Measurements from ENCODE around the gene PMEL. TPM values are rescaled to one million over a fixed set of nuclear protein-coding genes. Genes with fewer than 3 reads are reported as not detected.

PMEL gene
- total and polyA plus RNA-seq, 2 of the 4 experiments (the other 2 are of a cell fraction): 1.4 to 5.8 TPM

DNA sequence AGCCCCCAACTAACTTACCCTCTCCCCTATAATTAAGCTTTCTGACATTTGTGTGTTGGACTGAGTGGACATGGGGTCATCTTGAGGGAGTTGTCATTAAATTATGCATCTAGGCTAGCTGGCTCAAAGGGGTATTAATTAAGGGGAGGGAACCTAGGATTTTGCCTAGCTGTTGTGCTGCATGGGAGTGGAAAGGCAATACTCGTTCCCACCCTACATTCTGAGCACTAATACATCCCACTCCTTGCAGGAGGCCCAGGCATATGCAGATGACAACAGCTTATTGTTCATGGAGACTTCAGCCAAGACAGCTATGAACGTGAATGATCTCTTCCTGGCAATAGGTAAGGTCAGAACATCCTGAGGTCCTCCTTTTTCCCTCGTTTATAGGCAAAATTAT is 25.3 kb upstream of the PMEL start:
- ATAC-seq (ENCODE audit: low read depth) (no peak), DNase-seq (no peak)
- Histone ChIP-seq H3K4me2 (ENCODE audit: low read depth, low read length) (no peak overlapping the region), H2AFZ (replicated peaks; ENCODE audit: low read length, poor library complexity) (no peak overlapping the region), H3K79me1 (ENCODE audit: low read depth in 1 of 2, low read length in 2 of 2) (peaks cover 3 to 10% of the 10 kb centered on the region in 2 experiments; a peak in 2 of 4 replicates), H2BK20ac (ENCODE audit: low read depth, low read length) (no peak overlapping the region), H3K4me1 (ENCODE audit: control insufficient read depth, insufficient read depth, low read length) (no peaks in the 10 kb centered on the region), H3K14ac (replicated peaks; ENCODE audit: low read depth, low read length) (no peak overlapping the region), H3K27me3 (ENCODE audit: control insufficient read depth, insufficient read depth, low read length) (no peaks in the 10 kb centered on the region), H3K4ac (ENCODE audit: low read depth, low read length) (no peak overlapping the region), H2BK15ac (ENCODE audit: low read depth, low read length) (no peak overlapping the region), H4K8ac (ENCODE audit: low read depth in 2 of 2, low read length in 2 of 2) (no peak overlapping the region), H2AK9ac (replicated peaks; ENCODE audit: low read depth, low read length, poor library complexity) (no peak overlapping the region), H2BK5ac (ENCODE audit: low read depth, low read length, poor library complexity, severe bottlenecking) (no peak overlapping the region), H3K23ac (ENCODE audit: low read depth, low read length) (no peak overlapping the region), H2AK5ac (ENCODE audit: low read depth, low read length) (no peak overlapping the region), H4K5ac (ENCODE audit: low read depth, low read length) (no peak overlapping the region), H3K9me3 (ENCODE audit: control insufficient read depth, insufficient read depth, low read length) (no peaks in the 10 kb centered on the region), H3K36me3 (ENCODE audit: control insufficient read depth, insufficient read depth, low read length) (peaks cover 50% of the 10 kb centered on the region), H3K18ac (ENCODE audit: low read depth, low read length) (no peak overlapping the region), H2BK120ac (ENCODE audit: low read depth, low read length) (no peak overlapping the region), H3K56ac (ENCODE audit: extremely low read depth, insufficient read depth, low read length) (no peak overlapping the region), H4K91ac (ENCODE audit: insufficient read depth, low read depth, low read length) (no peak overlapping the region), H4K20me1 (ENCODE audit: insufficient read depth, low read length) (no peaks in the 10 kb centered on the region; the same call in 1 of the 2 replicates), H3K4me3 (ENCODE audit: insufficient read depth, low read depth, low read length) (no peak overlapping the region), H3K27ac (ENCODE audit: insufficient read depth, low read length) (no peak overlapping the region), H3K9me1 (ENCODE audit: insufficient read depth, low read length) (0 out of 2 replicates have a peak, but pooled peaks cover 4% of the 10 kb centered on the region), H3K9ac (ENCODE audit: low read depth, low read length) (no peak overlapping the region)
- no TSS peak for BruUV-seq (replicated peaks)
- ChIA-PET CTCF (interaction anchor here (1.8 kb wide), 1 partner anchor 253 kb away, joined by 4 read pairs; no protein-coding TSS in a partner anchor), POLR2A (ENCODE audit: unreplicated experiment) (no interaction called here)
- in situ Hi-C loops (cut with MboI; ENCODE audit: low sequenced_read_pairs) (no loop called here), dilution Hi-C loops (cut with HindIII; ENCODE audit: low sequenced_read_pairs, unreplicated experiment) (no loop called here), intact Hi-C loops (cut with micrococcal nuclease) (loop anchor here (10.0 kb wide), 1 partner anchor 114 kb away; the partner anchor contains the start of gene PA2G4)
- WGBS, 2 experiments (ENCODE audit: extremely low coverage in 2 of 2, insufficient read length in 1 of 2): no CpG with 5 or more reads among the region's 3 CpGs
- TF ChIP-seq BHLHE40 (IDR thresholded peaks at IDR 0.05; ENCODE audit: low read depth, low read length): no peak
- no peak for TF ChIP-seq USF2 (IDR thresholded peaks at IDR 0.05; ENCODE audit: low read depth, low read length)
- TF ChIP-seq RAD21 (IDR thresholded peaks at IDR 0.05; ENCODE audit: low read length): no peak
- TF ChIP-seq SMC3 (IDR thresholded peaks at IDR 0.05; ENCODE audit: low read depth, low read length): no peak
- TF ChIP-seq, protein P1, sequence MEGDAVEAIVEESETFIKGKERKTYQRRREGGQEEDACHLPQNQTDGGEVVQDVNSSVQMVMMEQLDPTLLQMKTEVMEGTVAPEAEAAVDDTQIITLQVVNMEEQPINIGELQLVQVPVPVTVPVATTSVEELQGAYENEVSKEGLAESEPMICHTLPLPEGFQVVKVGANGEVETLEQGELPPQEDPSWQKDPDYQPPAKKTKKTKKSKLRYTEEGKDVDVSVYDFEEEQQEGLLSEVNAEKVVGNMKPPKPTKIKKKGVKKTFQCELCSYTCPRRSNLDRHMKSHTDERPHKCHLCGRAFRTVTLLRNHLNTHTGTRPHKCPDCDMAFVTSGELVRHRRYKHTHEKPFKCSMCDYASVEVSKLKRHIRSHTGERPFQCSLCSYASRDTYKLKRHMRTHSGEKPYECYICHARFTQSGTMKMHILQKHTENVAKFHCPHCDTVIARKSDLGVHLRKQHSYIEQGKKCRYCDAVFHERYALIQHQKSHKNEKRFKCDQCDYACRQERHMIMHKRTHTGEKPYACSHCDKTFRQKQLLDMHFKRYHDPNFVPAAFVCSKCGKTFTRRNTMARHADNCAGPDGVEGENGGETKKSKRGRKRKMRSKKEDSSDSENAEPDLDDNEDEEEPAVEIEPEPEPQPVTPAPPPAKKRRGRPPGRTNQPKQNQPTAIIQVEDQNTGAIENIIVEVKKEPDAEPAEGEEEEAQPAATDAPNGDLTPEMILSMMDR (conservative IDR thresholded peaks at IDR 0.05; ENCODE audit: low read depth, low read length): no peak
- no peak for TF ChIP-seq ELK1 (IDR thresholded peaks at IDR 0.05; ENCODE audit: borderline replicate concordance, low read depth, low read length)
- no peak for TF ChIP-seq MAZ (IDR thresholded peaks at IDR 0.05; ENCODE audit: borderline replicate concordance, low read depth, low read length)
- no peak for TF ChIP-seq RFX5 (IDR thresholded peaks at IDR 0.05; ENCODE audit: low read depth, low read length)
- TF ChIP-seq POLR2A (IDR thresholded peaks at IDR 0.05; ENCODE audit: low read depth, low read length): no peak
- no peak for TF ChIP-seq RCOR1 (IDR thresholded peaks at IDR 0.05; ENCODE audit: insufficient replicate concordance, low read length)
- no peak for TF ChIP-seq CHD1 (IDR thresholded peaks at IDR 0.05; ENCODE audit: low read depth, low read length)
- no peak for TF ChIP-seq NFE2L2 (IDR thresholded peaks at IDR 0.05; ENCODE audit: low read depth, low read length)
- TF ChIP-seq MAFK (IDR thresholded peaks at IDR 0.05; ENCODE audit: low read depth, low read length): no peak
- no peak for TF ChIP-seq FOS (IDR thresholded peaks at IDR 0.05; ENCODE audit: low read depth, low read length)
- TF ChIP-seq MXI1 (IDR thresholded peaks at IDR 0.05; ENCODE audit: borderline replicate concordance, low read depth, low read length): no peak
- TF ChIP-seq CEBPB (IDR thresholded peaks at IDR 0.05; ENCODE audit: low read depth, low read length): no peak

All from IMR-90 (cell line).